ENCODE measurements around the gene PPP1R3E. TPM values are rescaled to one million over a fixed set of nuclear protein-coding genes. Genes with fewer than 3 reads are reported as not detected.

The PPP1R3E gene
- total and polyA plus RNA-seq, 2 of the 13 experiments (the other 11 are each of a cell fraction or from before 2014, with no cell fraction given), result 16.5 to 26.5 TPM

DNA sequence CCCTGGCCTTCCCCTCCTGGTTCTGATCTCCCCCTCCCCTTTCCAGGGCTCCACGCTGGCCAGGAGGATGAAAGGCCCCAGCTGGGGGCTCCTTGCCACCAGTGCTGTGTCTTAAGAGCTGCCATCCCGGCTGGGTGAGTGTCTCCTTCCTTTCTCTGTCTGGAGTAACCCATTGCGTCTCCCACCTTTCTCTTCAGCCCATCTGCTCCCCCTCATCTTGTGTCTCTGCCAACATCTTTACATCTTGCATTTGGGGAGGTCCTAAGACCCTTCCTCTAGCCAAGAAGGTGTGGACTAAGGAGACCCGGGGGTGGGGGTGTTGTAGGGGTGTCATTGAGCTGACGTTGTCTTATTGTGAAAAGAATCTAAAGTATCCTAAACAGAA is 4.5 kb upstream of the PPP1R3E start (continued):
- no peak for TF ChIP-seq NFATC3 (CRISPR knock-in tag; IDR thresholded peaks at IDR 0.05)
- no peak for TF ChIP-seq IRX3 (CRISPR knock-in tag; IDR thresholded peaks at IDR 0.05; ENCODE audit: borderline replicate concordance, low read depth)
- no peak for TF ChIP-seq ZNF180 (CRISPR knock-in tag; IDR thresholded peaks at IDR 0.05; ENCODE audit: borderline replicate concordance, low read depth)
- no peak for TF ChIP-seq MED1 (CRISPR knock-in tag; IDR thresholded peaks at IDR 0.05)
- no peak for TF ChIP-seq ZNF768 (CRISPR knock-in tag; IDR thresholded peaks at IDR 0.05)
- TF ChIP-seq AHR (CRISPR knock-in tag; IDR thresholded peaks at IDR 0.05), result no peak
- TF ChIP-seq ZNF761 (CRISPR knock-in tag; conservative IDR thresholded peaks at IDR 0.05), result no peak
- no peak; the same call in 1 of the 2 replicates for TF ChIP-seq MAF1 (CRISPR knock-in tag; IDR thresholded peaks at IDR 0.05; ENCODE audit: borderline replicate concordance)
- 0 out of 2 replicates have a peak, but pooled peaks have one; percentile 6 for TF ChIP-seq SIX1 (CRISPR knock-in tag; IDR thresholded peaks at IDR 0.05; ENCODE audit: borderline replicate concordance)
- no peak for TF ChIP-seq MBD4 (IDR thresholded peaks at IDR 0.05; ENCODE audit: borderline replicate concordance, low read length)
- no peak for TF ChIP-seq SRY (CRISPR knock-in tag; IDR thresholded peaks at IDR 0.05)
- no peak for TF ChIP-seq ZNF484 (CRISPR knock-in tag; IDR thresholded peaks at IDR 0.05; ENCODE audit: borderline replicate concordance, low read depth)
- TF ChIP-seq GABPA (IDR thresholded peaks at IDR 0.05; ENCODE audit: low read depth, low read length), result no peak
- no peak for TF ChIP-seq GABPA (CRISPR knock-in tag; IDR thresholded peaks at IDR 0.05; ENCODE audit: low read depth)
- TF ChIP-seq, protein P1, sequence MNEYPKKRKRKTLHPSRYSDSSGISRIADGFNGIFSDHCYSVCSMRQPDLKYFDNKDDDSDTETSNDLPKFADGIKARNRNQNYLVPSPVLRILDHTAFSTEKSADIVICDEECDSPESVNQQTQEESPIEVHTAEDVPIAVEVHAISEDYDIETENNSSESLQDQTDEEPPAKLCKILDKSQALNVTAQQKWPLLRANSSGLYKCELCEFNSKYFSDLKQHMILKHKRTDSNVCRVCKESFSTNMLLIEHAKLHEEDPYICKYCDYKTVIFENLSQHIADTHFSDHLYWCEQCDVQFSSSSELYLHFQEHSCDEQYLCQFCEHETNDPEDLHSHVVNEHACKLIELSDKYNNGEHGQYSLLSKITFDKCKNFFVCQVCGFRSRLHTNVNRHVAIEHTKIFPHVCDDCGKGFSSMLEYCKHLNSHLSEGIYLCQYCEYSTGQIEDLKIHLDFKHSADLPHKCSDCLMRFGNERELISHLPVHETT (CRISPR knock-in tag; conservative IDR thresholded peaks at IDR 0.05), result no peak
- TF ChIP-seq ETV6 (CRISPR knock-in tag; conservative IDR thresholded peaks at IDR 0.05), result no peak
- no peak for TF ChIP-seq PHF20 (CRISPR knock-in tag; IDR thresholded peaks at IDR 0.05)
- TF ChIP-seq RAD21 (CRISPR knock-in tag; IDR thresholded peaks at IDR 0.05), result no peak
- TF ChIP-seq NFE2L1 (CRISPR knock-in tag; IDR thresholded peaks at IDR 0.05; ENCODE audit: borderline replicate concordance), result 0 out of 2 replicates have a peak, but pooled peaks have one; percentile 50
- no peak for TF ChIP-seq GABPB1 (CRISPR knock-in tag; IDR thresholded peaks at IDR 0.05)
- TF ChIP-seq KLF13 (CRISPR knock-in tag; IDR thresholded peaks at IDR 0.05), result 0 out of 2 replicates have a peak, but pooled peaks have one; percentile 2
- no peak for TF ChIP-seq ZC3H4 (CRISPR knock-in tag; IDR thresholded peaks at IDR 0.05; ENCODE audit: borderline replicate concordance)
- no peak for TF ChIP-seq MEF2D (CRISPR knock-in tag; IDR thresholded peaks at IDR 0.05)
- TF ChIP-seq, protein P2, sequence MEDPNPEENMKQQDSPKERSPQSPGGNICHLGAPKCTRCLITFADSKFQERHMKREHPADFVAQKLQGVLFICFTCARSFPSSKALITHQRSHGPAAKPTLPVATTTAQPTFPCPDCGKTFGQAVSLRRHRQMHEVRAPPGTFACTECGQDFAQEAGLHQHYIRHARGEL (CRISPR knock-in tag; IDR thresholded peaks at IDR 0.05), result 0 out of 2 replicates have a peak, but pooled peaks have one; percentile 61
- no peak for TF ChIP-seq KDM1A (CRISPR knock-in tag; IDR thresholded peaks at IDR 0.05)
- no peak for TF ChIP-seq HES4 (CRISPR knock-in tag; IDR thresholded peaks at IDR 0.05; ENCODE audit: borderline replicate concordance)
- TF ChIP-seq MBNL3 (CRISPR knock-in tag; conservative IDR thresholded peaks at IDR 0.05), result no peak
- TF ChIP-seq, protein P3, sequence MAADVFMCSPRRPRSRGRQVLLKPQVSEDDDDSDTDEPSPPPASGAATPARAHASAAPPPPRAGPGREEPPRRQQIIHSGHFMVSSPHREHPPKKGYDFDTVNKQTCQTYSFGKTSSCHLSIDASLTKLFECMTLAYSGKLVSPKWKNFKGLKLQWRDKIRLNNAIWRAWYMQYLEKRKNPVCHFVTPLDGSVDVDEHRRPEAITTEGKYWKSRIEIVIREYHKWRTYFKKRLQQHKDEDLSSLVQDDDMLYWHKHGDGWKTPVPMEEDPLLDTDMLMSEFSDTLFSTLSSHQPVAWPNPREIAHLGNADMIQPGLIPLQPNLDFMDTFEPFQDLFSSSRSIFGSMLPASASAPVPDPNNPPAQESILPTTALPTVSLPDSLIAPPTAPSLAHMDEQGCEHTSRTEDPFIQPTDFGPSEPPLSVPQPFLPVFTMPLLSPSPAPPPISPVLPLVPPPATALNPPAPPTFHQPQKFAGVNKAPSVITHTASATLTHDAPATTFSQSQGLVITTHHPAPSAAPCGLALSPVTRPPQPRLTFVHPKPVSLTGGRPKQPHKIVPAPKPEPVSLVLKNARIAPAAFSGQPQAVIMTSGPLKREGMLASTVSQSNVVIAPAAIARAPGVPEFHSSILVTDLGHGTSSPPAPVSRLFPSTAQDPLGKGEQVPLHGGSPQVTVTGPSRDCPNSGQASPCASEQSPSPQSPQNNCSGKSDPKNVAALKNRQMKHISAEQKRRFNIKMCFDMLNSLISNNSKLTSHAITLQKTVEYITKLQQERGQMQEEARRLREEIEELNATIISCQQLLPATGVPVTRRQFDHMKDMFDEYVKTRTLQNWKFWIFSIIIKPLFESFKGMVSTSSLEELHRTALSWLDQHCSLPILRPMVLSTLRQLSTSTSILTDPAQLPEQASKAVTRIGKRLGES (CRISPR knock-in tag; IDR thresholded peaks at IDR 0.05; ENCODE audit: borderline replicate concordance), result no peak
- no peak for TF ChIP-seq NFYC (CRISPR knock-in tag; IDR thresholded peaks at IDR 0.05)
- no peak for TF ChIP-seq RXRB (CRISPR knock-in tag; IDR thresholded peaks at IDR 0.05; ENCODE audit: borderline replicate concordance)
